Stimulated activated CD4-positive, alpha-beta T cell treated with anti-CD3 and anti-CD28 coated beads, Interleukin-1b, Interleukin-23, amount 100 ng/mL, for 48 hours (primary cell): Measurements from ENCODE around the gene DNMT1.

Experiments used
- DNase-seq: peaks from one replicate; pipeline ENCODE4 v3.0.0-alpha.2; 2020

DNMT1 gene

DNA sequence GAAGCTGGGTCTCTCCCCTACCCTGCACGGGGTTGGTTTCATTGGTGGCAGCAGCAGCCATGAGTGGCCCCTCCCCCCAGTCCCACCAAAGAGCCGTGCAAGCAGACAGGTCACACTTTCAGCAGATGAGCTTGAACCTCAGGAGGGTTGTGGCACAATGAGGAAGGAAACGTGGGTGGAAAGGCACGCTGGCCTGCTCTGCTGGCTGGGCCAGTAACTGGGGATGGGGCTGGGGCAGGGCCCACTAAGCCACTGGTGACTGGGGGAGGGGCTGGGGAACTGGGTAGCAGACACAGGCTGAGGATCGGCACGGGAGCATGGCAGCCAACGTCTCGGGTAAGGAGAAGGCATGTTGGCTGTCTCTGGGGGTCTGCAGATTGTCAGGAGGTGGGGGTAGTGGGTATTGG, 83.3 kb downstream of the DNMT1 start, which contains the start of gene P2RY11:
P2RY11 (plus strand) TSS at position 289 of the 407 bp plus-strand sequence; CDS start at position 318, 29 bp downstream.
- DNase-seq, result peak; percentile 64

- no peak for DNase-seq
These were observed 83.8 kb downstream of the DNMT1 start for GRCh38 chr19:10110972-10111317.

GRCh38 chr19:10110076-10110971, 84.4 kb downstream of the DNMT1 start:
- no peak for DNase-seq

- DNase-seq, result no peak
These were observed 85.2 kb downstream of the DNMT1 start for GRCh38 chr19:10109528-10109927.

GRCh38 chr19:10107817-10108367, 86.9 kb downstream of the DNMT1 start:
- DNase-seq, result no peak

DNA sequence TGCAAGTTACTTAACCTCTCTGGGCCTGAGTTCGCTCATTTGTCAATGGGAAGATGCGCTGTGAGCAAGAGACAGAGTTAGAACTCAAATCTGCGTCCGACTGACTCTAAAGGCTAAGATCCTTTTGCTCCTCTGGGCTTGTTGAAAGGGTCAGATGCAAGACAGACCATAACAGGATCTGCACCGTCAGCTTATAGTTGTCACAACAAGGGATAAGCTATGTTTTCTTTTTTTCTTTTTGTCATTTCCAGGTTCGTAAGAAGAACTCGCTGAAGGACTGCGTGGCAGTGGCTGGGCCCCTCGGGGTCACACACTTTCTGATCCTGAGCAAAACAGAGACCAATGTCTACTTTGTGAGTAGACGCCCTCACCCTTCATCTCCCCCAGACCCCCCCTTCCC, 87.5 kb downstream of the DNMT1 start:
- no peak for DNase-seq

GRCh38 chr19:10106100-10106936, 88.4 kb downstream of the DNMT1 start, which contains the start of gene PPAN:
TSS of gene PPAN (plus strand) at chr19:10106362. CDS start at chr19:10106395, 33 bp downstream.
- peak; percentile 99 for DNase-seq

GRCh38 chr19:10105509-10106099, 89.1 kb downstream of the DNMT1 start:
- DNase-seq, result peak; percentile 91

- peak; percentile 85 for DNase-seq
These were observed 89.9 kb downstream of the DNMT1 start for GRCh38 chr19:10104665-10105508.

- DNase-seq, result no peak
These were observed 90.6 kb downstream of the DNMT1 start for GRCh38 chr19:10104130-10104513.

GRCh38 chr19:10102787-10103236, 91.9 kb downstream of the DNMT1 start:
- no peak for DNase-seq

DNA sequence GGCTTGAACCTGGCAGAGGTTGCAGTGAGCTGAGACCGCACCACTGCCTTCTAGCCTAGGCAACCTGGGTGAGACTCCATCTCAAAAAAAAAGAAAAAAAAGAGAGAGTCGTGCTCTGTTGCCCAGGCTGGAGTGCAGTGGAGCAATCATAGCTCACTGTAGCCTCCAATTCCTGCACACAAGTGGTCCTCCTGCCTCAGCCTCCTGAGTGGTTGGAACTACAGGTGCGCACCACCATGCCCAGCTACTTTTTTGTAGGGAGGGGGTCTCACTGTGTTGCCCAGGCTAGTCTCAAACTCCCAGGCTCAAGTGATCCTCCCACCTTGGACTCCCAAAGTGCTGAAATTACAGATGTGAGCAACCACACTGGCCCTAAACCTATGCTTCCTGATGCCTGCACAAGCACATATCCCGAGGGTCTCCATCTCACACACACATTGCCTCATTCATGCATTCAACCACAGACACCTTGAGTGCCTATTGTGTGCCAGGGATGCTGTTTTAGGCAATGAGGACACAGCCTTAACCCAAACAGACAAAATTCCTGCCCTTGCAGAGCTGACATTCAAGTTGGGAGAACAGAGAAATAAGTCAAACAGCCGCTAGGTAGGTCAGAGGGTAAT, 94.5 kb downstream of the DNMT1 start:
- no peak for DNase-seq

DNA sequence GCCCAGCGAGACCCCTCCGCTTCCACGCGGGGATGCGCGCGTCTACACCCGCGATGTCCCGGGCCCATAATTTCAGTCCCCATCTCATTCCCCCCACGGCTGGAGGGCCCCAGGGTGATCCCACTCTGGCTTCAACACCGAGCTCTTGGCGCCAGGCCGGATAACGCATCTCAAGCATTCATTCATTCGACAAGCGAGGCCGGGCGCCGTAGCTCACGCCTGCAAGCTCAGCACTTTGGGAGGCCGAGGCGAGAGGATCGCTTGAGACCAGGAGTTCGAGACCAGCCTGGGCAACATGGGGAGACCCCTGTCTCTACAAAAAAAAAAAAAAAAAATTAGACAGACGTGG, 98.2 kb downstream of the DNMT1 start:
- DNase-seq, result no peak

DNA sequence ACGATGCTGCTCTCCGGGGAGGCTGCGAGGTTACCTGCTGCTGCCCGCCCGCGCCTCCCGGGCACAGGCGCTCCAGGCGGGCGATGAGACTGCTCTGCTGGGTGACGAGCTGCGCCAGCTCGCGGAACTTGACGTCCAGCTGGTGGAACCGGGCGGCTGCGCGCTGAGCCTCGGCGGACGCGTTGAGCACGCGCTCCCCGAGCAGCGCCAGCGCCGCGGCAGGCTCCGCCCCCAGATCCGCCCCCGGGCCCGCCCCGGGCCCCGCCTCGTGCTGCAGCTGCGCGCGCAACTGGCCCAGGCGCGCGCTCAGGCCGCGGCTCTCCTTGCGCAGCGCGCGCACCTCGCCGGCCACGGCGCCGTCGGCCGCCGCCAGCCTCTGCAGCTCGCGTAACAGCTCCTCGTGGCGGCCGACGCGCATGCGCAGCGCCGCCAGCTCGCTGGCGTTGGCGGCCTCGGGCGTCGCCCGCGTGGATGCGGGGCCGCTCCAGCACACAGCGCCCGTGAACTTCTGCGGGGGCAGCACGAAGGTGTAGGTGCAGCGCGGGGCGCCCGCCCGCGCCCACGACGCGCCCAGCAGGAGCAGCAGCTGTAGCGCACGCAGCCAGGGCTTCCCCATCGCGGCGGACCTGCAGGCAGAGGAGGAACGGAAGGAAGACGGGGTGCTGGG, 98.7 kb downstream of the DNMT1 start:
- peak; percentile 90 for DNase-seq

- DNase-seq, result no peak
These were observed 99.2 kb downstream of the DNMT1 start for GRCh38 chr19:10095622-10095947.

DNA sequence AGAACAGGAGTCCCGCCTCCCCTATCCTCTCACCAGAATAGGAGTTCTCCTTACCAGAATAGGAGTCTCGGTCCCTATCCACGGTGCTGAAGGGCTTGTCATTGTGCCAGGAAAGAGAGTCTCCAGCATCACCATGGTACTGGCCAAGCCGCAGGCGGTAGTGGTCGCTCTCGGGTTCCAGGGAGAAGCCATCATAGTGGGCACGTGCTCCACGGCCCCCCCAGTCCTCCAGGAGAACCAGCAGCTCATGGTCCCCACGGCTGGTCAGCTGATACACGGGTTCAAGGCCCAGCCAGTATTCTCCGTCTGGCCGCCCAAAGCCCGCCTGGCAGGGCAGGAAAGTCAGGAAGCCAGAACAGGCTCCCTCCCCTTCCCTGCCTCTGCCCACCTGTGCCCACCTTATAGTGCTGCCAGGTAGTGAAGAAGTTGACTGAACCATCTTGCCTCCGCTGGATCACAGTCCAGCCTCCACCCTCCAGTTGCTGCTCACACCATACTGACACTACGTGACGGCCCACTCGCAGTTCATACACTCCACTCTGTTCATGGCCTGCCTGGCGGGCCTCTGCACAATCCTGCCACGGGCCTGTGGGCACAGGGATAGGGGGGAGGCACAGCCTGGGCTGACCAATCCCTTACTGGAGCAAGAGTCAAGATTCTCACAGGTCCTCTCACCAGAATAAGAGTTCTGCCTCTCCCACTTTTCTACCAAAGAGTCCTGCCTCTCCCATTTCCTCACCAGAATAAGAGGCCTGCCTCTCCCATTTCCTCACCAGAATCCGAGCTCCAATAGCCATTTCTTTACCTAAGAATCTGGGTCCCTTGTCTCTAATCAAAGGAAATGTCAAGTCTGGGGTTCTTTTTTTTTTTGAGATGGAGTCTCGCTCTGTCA, 101.2 kb downstream of the DNMT1 start:
- DNase-seq, result no peak

GRCh38 chr19:10092648-10093294, 102.0 kb downstream of the DNMT1 start:
- no peak for DNase-seq

- DNase-seq, result no peak
These were observed 102.7 kb downstream of the DNMT1 start for GRCh38 chr19:10091895-10092641.

DNA sequence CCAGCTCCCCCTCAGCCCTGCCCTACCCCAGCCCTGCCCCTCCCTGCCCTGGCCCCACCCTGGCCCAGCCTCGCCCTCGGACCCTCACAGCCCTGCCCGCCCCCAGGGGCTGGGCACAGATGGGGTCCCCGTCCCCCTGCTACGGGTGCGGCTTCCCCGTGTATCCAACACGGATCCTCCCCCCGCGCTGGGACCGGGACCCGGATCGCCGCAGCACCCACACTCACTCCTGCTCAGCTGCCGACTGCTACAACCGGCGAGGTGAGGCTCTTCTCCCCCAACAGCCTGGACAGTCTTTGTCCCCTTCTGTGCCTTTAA, 103.4 kb downstream of the DNMT1 start:
- DNase-seq, result no peak
